Neural cell (in vitro differentiated cells): ENCODE data around the gene GAPDH.

Experiments
- CTCF ChIP-seq: fragments of 450-650 bp; IDR thresholded peaks from 2 replicates; pipeline ENCODE4 v1.5.1; 2014; ENCODE audit warnings: antibody characterized with exemption, mild to moderate bottlenecking, moderate library complexity; ENCODE audit not compliant: poor library complexity, severe bottlenecking
- POLR2AphosphoS5 ChIP-seq: IDR thresholded peaks from 2 replicates; pipeline ENCODE4 v1.6.1; 2012
- TAF1 ChIP-seq: IDR thresholded peaks from 2 replicates; pipeline ENCODE4 v1.6.1; 2012; ENCODE audit warnings: low read depth

- TF ChIP-seq CTCF = no peak
- no peak for TF ChIP-seq POLR2AphosphoS5
- no peak for TF ChIP-seq TAF1
Measured at GRCh38 chr12:6548966-6549683, 14.8 kb downstream of the GAPDH start.
